ENCODE results near the gene ATP13A3.

The ATP13A3 gene

GRCh38 chr3:194455481-194455880 lies 31.3 kb downstream of the ATP13A3 start:
- no peak for FAIRE-seq
- no peak for TF ChIP-seq CTCF (IDR thresholded peaks at IDR 0.05; ENCODE audit: insufficient read depth, missing control alignments)
- DNase-seq (ENCODE audit: insufficient read length, low spot score) = no peak

- DNase-seq (ENCODE audit: insufficient read length, low spot score) = no peak
- FAIRE-seq = no peak
- TF ChIP-seq CTCF (IDR thresholded peaks at IDR 0.05; ENCODE audit: insufficient read depth, missing control alignments) = no peak
These were observed 36.5 kb downstream of the ATP13A3 start for GRCh38 chr3:194450341-194450740.

GRCh38 chr3:194449913-194450312 lies 36.9 kb downstream of the ATP13A3 start:
- no peak for FAIRE-seq
- no peak for TF ChIP-seq CTCF (IDR thresholded peaks at IDR 0.05; ENCODE audit: insufficient read depth, missing control alignments)

GRCh38 chr3:194447657-194448056 lies 39.1 kb downstream of the ATP13A3 start:
- DNase-seq (ENCODE audit: insufficient read length, low spot score) (no peak), FAIRE-seq (no peak)
- no peak for TF ChIP-seq CTCF (IDR thresholded peaks at IDR 0.05; ENCODE audit: insufficient read depth, missing control alignments)

More at GRCh38 chr3:194449913-194450312, 36.9 kb downstream of the ATP13A3 start:
- no peak for DNase-seq (ENCODE audit: insufficient read length, low spot score)

GRCh38 chr3:194447161-194447560 lies 39.6 kb downstream of the ATP13A3 start:
- FAIRE-seq (no peak), DNase-seq (ENCODE audit: insufficient read length, low spot score) (no peak)
- no peak for TF ChIP-seq CTCF (IDR thresholded peaks at IDR 0.05; ENCODE audit: insufficient read depth, missing control alignments)

- FAIRE-seq (no peak), DNase-seq (ENCODE audit: insufficient read length, low spot score) (no peak)
- TF ChIP-seq CTCF (IDR thresholded peaks at IDR 0.05; ENCODE audit: insufficient read depth, missing control alignments) = no peak
These were observed 40.0 kb downstream of the ATP13A3 start for GRCh38 chr3:194446754-194447153.

- FAIRE-seq (no peak), DNase-seq (ENCODE audit: insufficient read length, low spot score) (no peak)
- TF ChIP-seq CTCF (IDR thresholded peaks at IDR 0.05; ENCODE audit: insufficient read depth, missing control alignments) = no peak
These were observed 40.6 kb downstream of the ATP13A3 start for GRCh38 chr3:194446172-194446571.
